ENCODE results near the gene GFOD1. TPM values are rescaled to one million over a fixed set of nuclear protein-coding genes. Genes with fewer than 3 reads are reported as not detected.

Gene GFOD1
- total RNA-seq, 1 donor from 2014 or later, result 51.6 TPM

DNA sequence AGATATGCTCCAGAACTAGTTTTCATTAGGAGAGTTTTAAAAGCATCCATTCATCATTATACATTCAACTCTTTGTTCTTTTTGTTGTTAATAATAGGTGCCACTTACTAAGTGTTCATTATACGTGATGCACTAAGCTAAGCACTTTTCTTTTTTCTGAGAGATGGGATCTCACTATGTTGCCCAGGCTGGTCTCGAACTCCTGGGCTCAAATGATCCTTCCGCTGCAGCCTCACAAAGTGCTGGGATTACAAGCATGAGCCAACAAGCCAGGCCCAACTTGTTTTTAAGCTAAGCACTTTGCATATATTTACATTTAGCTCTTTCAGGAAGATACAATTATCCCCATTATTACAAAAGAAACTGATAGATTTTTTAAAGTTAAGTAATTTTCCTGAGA lies 5.7 kb upstream of the GFOD1 start:
- intact Hi-C loops (cut with micrococcal nuclease), result no loop called here
- Histone ChIP-seq H3K27me3 (ENCODE audit: low read depth) (no peaks in the 10 kb centered on the region), H3K4me1 (peaks cover 34% of the 10 kb centered on the region), H3K27ac (replicated peaks) (no peak overlapping the region), H3K9me3 (replicated peaks) (no peaks in the 10 kb centered on the region), H3K4me3 (no peak overlapping the region), H3K36me3 (no peaks in the 10 kb centered on the region)
- no peak for DNase-seq
- TF ChIP-seq, protein P1, sequence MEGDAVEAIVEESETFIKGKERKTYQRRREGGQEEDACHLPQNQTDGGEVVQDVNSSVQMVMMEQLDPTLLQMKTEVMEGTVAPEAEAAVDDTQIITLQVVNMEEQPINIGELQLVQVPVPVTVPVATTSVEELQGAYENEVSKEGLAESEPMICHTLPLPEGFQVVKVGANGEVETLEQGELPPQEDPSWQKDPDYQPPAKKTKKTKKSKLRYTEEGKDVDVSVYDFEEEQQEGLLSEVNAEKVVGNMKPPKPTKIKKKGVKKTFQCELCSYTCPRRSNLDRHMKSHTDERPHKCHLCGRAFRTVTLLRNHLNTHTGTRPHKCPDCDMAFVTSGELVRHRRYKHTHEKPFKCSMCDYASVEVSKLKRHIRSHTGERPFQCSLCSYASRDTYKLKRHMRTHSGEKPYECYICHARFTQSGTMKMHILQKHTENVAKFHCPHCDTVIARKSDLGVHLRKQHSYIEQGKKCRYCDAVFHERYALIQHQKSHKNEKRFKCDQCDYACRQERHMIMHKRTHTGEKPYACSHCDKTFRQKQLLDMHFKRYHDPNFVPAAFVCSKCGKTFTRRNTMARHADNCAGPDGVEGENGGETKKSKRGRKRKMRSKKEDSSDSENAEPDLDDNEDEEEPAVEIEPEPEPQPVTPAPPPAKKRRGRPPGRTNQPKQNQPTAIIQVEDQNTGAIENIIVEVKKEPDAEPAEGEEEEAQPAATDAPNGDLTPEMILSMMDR (IDR thresholded peaks at IDR 0.05; ENCODE audit: borderline replicate concordance), result no peak

DNA sequence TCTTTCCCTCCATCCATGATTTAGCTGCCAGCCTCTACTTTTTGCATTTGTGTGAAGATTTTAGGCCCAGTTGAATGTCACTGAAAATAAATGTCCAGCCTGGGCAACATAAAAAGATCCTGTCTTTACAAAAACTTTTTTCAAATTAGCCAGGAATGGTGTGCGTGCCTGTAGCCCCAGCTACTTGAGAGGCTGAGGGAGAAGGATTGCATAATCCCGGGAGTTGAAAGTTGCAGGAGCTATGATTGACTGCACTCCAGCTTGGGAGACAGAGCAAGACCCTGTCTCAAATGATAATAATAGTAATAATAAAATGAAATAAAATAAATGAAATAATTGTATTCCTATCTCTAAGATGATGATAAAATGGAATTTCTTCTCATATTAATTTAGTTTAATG lies 5.0 kb upstream of the GFOD1 start:
- peaks cover 39% of the 10 kb centered on the region for H3K4me1 ChIP-seq
- intact Hi-C loops (cut with micrococcal nuclease), result no loop called here
- DNase-seq, result no peak
- no peaks in the 10 kb centered on the region for H3K27me3 ChIP-seq (ENCODE audit: low read depth)
- no peaks in the 10 kb centered on the region for H3K9me3 ChIP-seq (replicated peaks)
- no peak overlapping the region for H3K27ac ChIP-seq (replicated peaks)
- TF ChIP-seq, protein P1 (IDR thresholded peaks at IDR 0.05; ENCODE audit: borderline replicate concordance), result no peak
- no peaks in the 10 kb centered on the region for H3K36me3 ChIP-seq
- no peak overlapping the region for H3K4me3 ChIP-seq

DNA sequence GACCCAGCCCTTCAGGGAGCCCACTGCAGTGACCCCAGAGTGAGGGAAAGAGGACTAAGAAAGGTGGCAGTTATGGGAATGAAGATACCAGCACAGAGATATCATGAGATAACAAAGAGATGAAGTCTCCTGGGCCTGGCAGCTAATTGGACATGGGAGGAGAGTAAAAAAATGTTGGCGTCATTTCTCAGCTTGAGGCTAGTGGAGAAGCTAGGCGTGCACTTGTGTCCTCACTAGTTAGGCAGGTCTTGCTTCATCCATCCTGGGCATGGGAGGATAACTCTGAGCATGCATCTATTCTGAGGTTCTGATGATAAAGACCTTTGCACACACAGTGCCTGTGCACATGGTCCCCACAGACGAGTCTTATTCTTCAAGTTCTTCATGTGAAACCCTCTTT lies 4.1 kb upstream of the GFOD1 start:
- H3K27ac ChIP-seq (replicated peaks), result no peak overlapping the region
- H3K4me1 ChIP-seq, result peaks cover 42% of the 10 kb centered on the region
- H3K27me3 ChIP-seq (ENCODE audit: low read depth), result no peaks in the 10 kb centered on the region
- no peaks in the 10 kb centered on the region for H3K36me3 ChIP-seq
- no peak overlapping the region for H3K4me3 ChIP-seq
- no peaks in the 10 kb centered on the region for H3K9me3 ChIP-seq (replicated peaks)
- TF ChIP-seq, protein P1 (IDR thresholded peaks at IDR 0.05; ENCODE audit: borderline replicate concordance), result no peak
- DNase-seq, result no peak
- intact Hi-C loops (cut with micrococcal nuclease), result no loop called here

DNA sequence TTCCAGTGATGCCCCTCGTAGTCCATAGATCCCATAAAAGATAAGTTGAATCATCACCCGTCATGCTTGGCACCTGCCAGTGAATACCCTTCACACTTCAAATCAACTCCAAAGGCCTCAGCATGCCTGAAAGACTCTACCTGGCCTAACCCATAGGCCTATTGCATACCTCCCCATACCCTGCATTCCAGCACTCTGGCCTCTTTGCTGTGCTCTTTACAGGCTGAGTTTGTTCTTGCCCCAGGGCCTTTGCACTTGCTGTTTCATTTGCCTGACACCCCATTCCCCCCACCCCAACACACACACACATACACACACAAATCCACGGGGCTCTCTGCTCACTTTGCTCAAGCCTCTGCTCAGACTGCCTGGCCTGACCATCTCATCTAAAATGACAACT lies 3.0 kb upstream of the GFOD1 start:
- Histone ChIP-seq H3K4me3 (no peak overlapping the region), H3K27me3 (ENCODE audit: low read depth) (no peaks in the 10 kb centered on the region), H3K36me3 (no peaks in the 10 kb centered on the region), H3K9me3 (replicated peaks) (no peaks in the 10 kb centered on the region), H3K27ac (replicated peaks) (no peak overlapping the region), H3K4me1 (peaks cover 41% of the 10 kb centered on the region)
- intact Hi-C loops (cut with micrococcal nuclease), result no loop called here
- no peak for DNase-seq
- TF ChIP-seq, protein P1 (IDR thresholded peaks at IDR 0.05; ENCODE audit: borderline replicate concordance), result no peak

DNA sequence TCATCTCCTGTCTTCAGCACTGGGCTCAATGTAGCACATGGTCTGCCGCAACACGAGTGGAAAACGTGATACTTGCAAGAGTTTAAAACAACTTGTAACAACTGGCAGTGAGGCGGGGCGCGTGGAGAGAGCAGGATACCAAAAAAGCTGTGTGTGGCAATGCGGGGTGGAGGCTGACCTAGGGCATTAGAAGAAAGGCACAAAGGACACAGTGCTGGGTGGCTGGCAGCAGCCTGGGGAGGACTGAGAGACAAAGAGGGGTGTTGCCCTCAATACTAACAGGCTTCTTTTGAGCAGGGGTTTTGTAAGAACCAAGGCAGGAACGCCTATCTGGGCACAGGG lies 1.5 kb upstream of the GFOD1 start:
- intact Hi-C loops (cut with micrococcal nuclease), result loop anchor here (5.0 to 10.0 kb wide), 2 partner anchors 48 to 64 kb away; no protein-coding TSS in a partner anchor
- Histone ChIP-seq H3K36me3 (no peaks in the 10 kb centered on the region), H3K4me1 (peaks cover 46% of the 10 kb centered on the region), H3K4me3 (peak overlapping the region; percentile 93), H3K27me3 (ENCODE audit: low read depth) (no peaks in the 10 kb centered on the region), H3K27ac (replicated peaks) (peak overlapping the region; percentile 98), H3K9me3 (replicated peaks) (no peaks in the 10 kb centered on the region)
- TF ChIP-seq, protein P1 (IDR thresholded peaks at IDR 0.05; ENCODE audit: borderline replicate concordance), result no peak
- DNase-seq, result no peak
